ENCODE data around the gene EYA4.

DNA sequence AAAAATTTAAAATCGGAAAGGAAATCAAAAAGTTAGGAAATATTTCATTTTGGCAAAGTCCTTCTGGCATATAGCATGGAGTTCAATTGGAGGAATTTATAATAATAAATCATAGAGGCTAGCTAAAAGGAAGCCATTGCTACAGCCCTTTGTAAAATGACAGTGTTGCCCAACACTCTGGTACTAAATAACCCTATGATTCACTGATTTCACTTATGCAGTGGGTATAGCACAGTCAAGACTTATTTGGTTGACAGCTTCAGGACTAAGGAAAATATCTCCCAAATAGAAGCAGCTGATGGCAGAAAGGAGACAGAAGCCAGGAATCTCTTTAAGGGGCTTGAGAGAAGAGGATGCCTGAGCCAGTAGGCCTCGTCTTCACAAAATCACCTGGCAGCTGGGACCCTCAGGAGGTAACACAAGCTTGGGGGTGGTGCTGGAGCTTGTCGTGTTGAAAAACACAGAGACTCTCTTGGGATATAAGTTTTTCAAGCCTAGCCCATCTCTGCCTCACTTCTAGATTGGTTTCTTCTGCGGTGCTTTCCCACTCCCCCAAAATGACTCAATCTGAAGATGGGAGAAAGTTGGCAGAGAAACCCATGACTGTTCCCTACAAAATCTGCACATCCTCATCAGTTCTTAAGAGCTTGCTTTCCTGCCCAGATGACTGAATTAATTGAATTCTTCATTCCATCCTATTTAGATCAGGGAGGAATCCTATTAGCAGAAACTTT is 38.4 kb upstream of the EYA4 start:
- no peak for TF ChIP-seq POLR2AphosphoS5 (IDR thresholded peaks at IDR 0.05; ENCODE audit: borderline replicate concordance, low read depth, low read length)
- no peak for TF ChIP-seq EZH2 (IDR thresholded peaks at IDR 0.05)
- TF ChIP-seq FOXP2 (optimal IDR thresholded peaks at IDR 0.05; ENCODE audit: control extremely low read depth, extremely low read length, insufficient read depth) = no peak

Data from SK-N-MC (cell line).